ENCODE measurements around the gene GNG11. TPM values are rescaled to one million over a fixed set of nuclear protein-coding genes. Genes with fewer than 3 reads are reported as not detected.

The GNG11 gene
- total RNA-seq, 4 donors from 2014 or later: 10.7 to 43.4 (median 26.3) TPM

DNA sequence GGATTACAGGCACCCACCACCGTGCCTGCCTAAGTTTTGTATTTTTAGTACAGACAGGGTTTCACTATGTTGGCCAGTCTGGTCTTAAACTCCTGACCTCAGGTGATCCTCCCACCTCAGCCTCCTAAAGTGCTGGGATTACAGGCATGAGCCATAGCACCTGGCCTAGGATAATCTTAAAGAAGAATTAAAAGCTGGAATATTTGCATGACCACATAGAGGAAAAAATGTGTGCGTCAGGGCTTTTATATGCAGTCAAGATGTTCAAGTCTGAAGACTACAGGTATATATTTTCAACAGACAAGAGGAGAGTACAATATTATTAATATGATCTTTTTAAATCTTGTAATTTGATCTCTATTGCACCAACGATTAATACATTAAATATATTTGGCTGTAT lies 39.5 kb downstream of the GNG11 start:
- Histone ChIP-seq H3K27ac (no peak overlapping the region), H3K4me1 (no peaks in the 10 kb centered on the region), H3K4me3 (replicated peaks in 1 of 3) (no peak overlapping the region), H3K9me3 (no peaks in the 10 kb centered on the region), H3K36me3 (no peaks in the 10 kb centered on the region), H3K27me3 (no peaks in the 10 kb centered on the region)
- no peak for DNase-seq
- intact Hi-C loops (cut with DNase I): no loop called here
- no peak for TF ChIP-seq POLR2A (IDR thresholded peaks at IDR 0.05)
- TF ChIP-seq, protein P1, sequence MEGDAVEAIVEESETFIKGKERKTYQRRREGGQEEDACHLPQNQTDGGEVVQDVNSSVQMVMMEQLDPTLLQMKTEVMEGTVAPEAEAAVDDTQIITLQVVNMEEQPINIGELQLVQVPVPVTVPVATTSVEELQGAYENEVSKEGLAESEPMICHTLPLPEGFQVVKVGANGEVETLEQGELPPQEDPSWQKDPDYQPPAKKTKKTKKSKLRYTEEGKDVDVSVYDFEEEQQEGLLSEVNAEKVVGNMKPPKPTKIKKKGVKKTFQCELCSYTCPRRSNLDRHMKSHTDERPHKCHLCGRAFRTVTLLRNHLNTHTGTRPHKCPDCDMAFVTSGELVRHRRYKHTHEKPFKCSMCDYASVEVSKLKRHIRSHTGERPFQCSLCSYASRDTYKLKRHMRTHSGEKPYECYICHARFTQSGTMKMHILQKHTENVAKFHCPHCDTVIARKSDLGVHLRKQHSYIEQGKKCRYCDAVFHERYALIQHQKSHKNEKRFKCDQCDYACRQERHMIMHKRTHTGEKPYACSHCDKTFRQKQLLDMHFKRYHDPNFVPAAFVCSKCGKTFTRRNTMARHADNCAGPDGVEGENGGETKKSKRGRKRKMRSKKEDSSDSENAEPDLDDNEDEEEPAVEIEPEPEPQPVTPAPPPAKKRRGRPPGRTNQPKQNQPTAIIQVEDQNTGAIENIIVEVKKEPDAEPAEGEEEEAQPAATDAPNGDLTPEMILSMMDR (IDR thresholded peaks at IDR 0.05): no peak
- 87 to 93% methylated on average over 3 of the region's 3 CpGs for WGBS, 2 donors

DNA sequence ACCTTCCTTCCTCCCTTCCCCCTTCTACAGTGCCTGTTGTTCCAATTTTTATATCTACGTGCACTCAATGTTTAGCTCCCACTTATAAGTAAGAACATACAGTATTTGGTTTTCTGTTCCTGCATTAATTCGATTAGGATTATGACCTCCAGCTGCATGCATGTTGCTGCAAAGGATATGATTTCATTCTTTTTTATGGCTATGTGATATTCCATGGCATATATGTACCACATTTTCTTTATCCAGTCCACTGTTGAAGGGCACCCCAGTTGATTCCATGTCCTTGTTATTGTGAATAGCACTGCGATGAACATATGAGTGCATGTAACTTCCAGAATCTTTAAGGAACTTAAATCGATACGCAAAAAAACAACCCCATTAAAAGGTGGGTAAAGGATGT lies 42.7 kb downstream of the GNG11 start:
- Histone ChIP-seq H3K9me3 (no peaks in the 10 kb centered on the region), H3K4me3 (replicated peaks in 1 of 3) (no peak overlapping the region), H3K4me1 (no peaks in the 10 kb centered on the region), H3K27me3 (no peaks in the 10 kb centered on the region), H3K27ac (no peak overlapping the region), H3K36me3 (no peaks in the 10 kb centered on the region)
- intact Hi-C loops (cut with DNase I): no loop called here
- TF ChIP-seq, protein P1 (IDR thresholded peaks at IDR 0.05): no peak
- TF ChIP-seq POLR2A (IDR thresholded peaks at IDR 0.05): no peak
- 94 to 96% methylated on average over 5 of the region's 5 CpGs for WGBS, 2 donors
- DNase-seq: no peak

DNA sequence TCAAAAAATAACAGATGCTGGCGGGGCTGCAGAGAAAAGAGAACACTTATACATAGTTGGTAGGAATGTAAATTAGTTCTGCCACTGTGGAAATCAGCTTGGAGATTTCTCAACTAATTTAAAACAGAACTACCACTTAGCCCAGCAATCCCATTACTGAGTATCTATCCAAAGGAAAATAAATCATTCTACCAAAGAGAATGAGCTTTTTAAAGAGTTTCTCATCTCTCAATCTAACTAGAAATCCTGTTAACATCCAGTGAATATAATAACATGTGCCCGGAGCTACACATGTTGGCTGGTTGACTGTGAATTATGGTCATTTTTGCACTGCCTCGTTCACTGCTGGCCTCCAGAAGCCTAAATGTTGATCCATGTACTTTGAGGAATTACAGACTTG lies 43.3 kb downstream of the GNG11 start:
- no peaks in the 10 kb centered on the region for H3K36me3 ChIP-seq
- intact Hi-C loops (cut with DNase I): no loop called here
- no peak for TF ChIP-seq POLR2A (IDR thresholded peaks at IDR 0.05)
- TF ChIP-seq, protein P1 (IDR thresholded peaks at IDR 0.05): no peak
- no peak overlapping the region for H3K27ac ChIP-seq
- H3K4me3 ChIP-seq (replicated peaks in 1 of 3): no peak overlapping the region
- 85 to 90% methylated on average over 3 of the region's 3 CpGs for WGBS, 2 donors
- no peaks in the 10 kb centered on the region for H3K9me3 ChIP-seq
- no peak for DNase-seq
- no peaks in the 10 kb centered on the region for H3K27me3 ChIP-seq
- H3K4me1 ChIP-seq: no peaks in the 10 kb centered on the region

DNA sequence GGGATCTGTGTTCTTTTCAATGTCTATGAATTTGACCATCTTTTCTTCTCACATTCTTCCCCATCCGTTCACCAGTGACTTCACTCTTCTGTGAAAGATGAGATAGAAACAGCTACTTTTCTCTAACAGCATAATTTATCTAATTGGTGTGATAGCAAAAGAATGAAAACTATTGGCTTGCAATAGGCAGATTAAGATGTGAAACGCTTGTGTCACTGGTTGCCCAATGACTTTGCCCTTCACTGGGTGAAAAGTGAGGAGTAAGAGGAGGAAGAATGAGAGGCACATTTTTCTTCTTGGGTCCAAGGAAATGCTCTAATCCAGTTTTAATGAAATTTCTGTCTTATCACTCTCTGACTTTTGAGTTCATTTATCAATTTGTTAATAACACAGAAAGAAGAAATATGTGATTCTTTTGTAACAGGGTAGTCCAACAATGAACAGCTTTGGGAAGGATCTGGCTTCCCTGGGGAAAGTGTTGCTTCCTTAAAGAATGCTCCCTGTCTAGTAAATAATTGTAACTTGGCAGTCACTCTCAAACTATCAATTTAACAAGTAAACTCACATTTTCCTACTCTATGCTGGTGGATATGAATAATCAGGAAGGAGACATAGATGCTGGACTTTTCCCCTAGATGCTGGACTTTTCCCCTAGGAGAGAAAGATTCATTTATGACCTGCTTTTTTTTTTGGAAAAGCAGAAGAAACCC lies 47.5 kb downstream of the GNG11 start:
- Histone ChIP-seq H3K4me1 (no peaks in the 10 kb centered on the region), H3K4me3 (replicated peaks in 1 of 3) (no peak overlapping the region), H3K36me3 (no peaks in the 10 kb centered on the region), H3K9me3 (no peaks in the 10 kb centered on the region), H3K27ac (no peak overlapping the region), H3K27me3 (no peaks in the 10 kb centered on the region)
- no peak for DNase-seq
- 71 to 76% methylated on average over 2 of the region's 2 CpGs for WGBS, 2 donors
- TF ChIP-seq, protein P1 (IDR thresholded peaks at IDR 0.05): no peak
- no peak for TF ChIP-seq POLR2A (IDR thresholded peaks at IDR 0.05)
- intact Hi-C loops (cut with DNase I): no loop called here

DNA sequence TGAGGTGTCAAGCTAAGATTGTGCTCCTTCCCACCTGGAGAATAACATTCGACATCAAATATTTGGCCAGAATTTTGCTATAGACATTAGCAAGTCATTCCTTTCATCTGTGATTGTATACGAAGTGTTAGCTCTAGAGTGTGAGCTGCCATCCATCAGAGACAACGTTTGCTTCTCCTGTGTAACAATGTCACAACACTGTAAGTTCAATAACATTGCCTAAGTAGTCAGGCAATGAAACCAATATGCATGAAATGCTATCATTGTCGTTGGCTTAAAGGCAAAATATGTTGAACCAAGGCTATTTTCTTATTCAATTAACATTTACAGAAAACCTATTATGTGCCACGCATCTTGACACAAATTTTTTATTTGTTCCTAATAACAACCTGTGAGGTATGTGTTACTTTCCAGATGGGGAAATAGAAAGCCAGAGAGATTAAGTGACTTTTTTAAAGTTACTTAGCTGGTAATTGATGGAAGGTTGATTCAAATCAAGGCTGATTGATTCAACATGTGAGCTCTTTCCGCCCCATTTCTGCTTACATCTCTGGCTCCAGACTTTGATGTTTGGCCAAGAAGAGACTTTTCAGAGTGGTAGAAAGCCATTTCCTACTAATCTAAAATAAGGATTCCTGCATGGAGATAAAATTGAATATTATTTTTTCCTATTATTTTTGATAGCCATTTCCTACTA lies 50.6 kb downstream of the GNG11 start:
- H3K9me3 ChIP-seq: no peaks in the 10 kb centered on the region
- TF ChIP-seq, protein P1 (IDR thresholded peaks at IDR 0.05): no peak
- TF ChIP-seq POLR2A (IDR thresholded peaks at IDR 0.05): no peak
- intact Hi-C loops (cut with DNase I): no loop called here
- no peak overlapping the region for H3K4me3 ChIP-seq (replicated peaks in 1 of 3)
- H3K27me3 ChIP-seq: no peaks in the 10 kb centered on the region
- DNase-seq: no peak
- no peaks in the 10 kb centered on the region for H3K4me1 ChIP-seq
- H3K36me3 ChIP-seq: no peaks in the 10 kb centered on the region
- 77 to 79% methylated on average over 6 of the region's 6 CpGs for WGBS, 2 donors
- no peak overlapping the region for H3K27ac ChIP-seq

Measured in thyroid gland (tissue), 4 donors.